ENCODE results near the gene CPD.

GRCh38 chr17:30396612-30397011 is 17.9 kb downstream of the CPD start:
- TF ChIP-seq CTCF (IDR thresholded peaks at IDR 0.05; ENCODE audit: low read depth, low read length, missing input control), result no peak
- no peak for TF ChIP-seq FOXA1 (IDR thresholded peaks at IDR 0.05)
- TF ChIP-seq SP1 (IDR thresholded peaks at IDR 0.05), result no peak
- TF ChIP-seq TAF1 (conservative IDR thresholded peaks at IDR 0.05), result no peak
- TF ChIP-seq ZBTB33 (IDR thresholded peaks at IDR 0.05), result no peak
- TF ChIP-seq EGR1 (IDR thresholded peaks at IDR 0.05; ENCODE audit: low read depth in 2 of 2), result no peak
